CD4-positive, alpha-beta T cell (primary cell): Measurements from ENCODE around the gene PRDX1. TPM values are rescaled to one million over a fixed set of nuclear protein-coding genes. Genes with fewer than 3 reads are reported as not detected.

Experiments used
- ATAC-seq: fragments of 200-7000 bp; cut with Tn5 transposase; one replicate; pipeline ENCODE4 v1.10.0; 2022; ENCODE audit warnings: mild to moderate bottlenecking; ENCODE audit not compliant: poor library complexity
- CTCF ChIA-PET: fragments of 350-600 bp; sonication (Branson Sonifier 250); formaldehyde crosslinking; loops from one replicate; lab custom pipeline; 2021; ENCODE audit warnings: antibody characterized with exemption, inconsistent platforms; lab: Charles Lee
- POLR2A ChIA-PET: fragments of 350-600 bp; sonication (Branson Sonifier 250); formaldehyde crosslinking; loops from one replicate; lab custom pipeline; 2021; ENCODE audit warnings: antibody characterized with exemption, inconsistent platforms; lab: Charles Lee
- DNase-seq, 14 experiments: peaks; one replicate each; pipeline ENCODE4 v3.0.0-alpha.2; 2013 to 2020; ENCODE audit warnings: mixed read lengths in 2 of 14
- H3K27ac ChIP-seq, 2 donors: one replicate each; pipeline versions ENCODE4 v1.5.1 to v1.7.0; 2013; ENCODE audit warnings: low read length in 2 of 2, low read depth in 1 of 2, mild to moderate bottlenecking in 1 of 2
- H3K27me3 ChIP-seq, 2 experiments: 1 replicate in 1 of 2; 2 replicates in 1 of 2; pipeline versions ENCODE4 v1.6.1 to v1.7.0; 2013; ENCODE audit warnings: low read length in 2 of 2, control low read depth in 1 of 2, mild to moderate bottlenecking in 1 of 2, moderate library complexity in 1 of 2; ENCODE audit not compliant: insufficient read depth in 2 of 2, control insufficient read depth in 1 of 2
- H3K36me3 ChIP-seq: one replicate; pipeline ENCODE4 v1.6.1; 2013; ENCODE audit warnings: low read length, control low read depth; ENCODE audit not compliant: insufficient read depth
- H3K4me1 ChIP-seq: one replicate; pipeline ENCODE4 v1.6.1; 2013; ENCODE audit warnings: low read length, control low read depth; ENCODE audit not compliant: insufficient read depth
- H3K4me3 ChIP-seq: one replicate; pipeline ENCODE4 v1.5.1; 2013; ENCODE audit warnings: mild to moderate bottlenecking, low read length, moderate library complexity
- H3K9me3 ChIP-seq, 2 experiments: 1 replicate in 1 of 2; 2 replicates in 1 of 2; pipeline versions ENCODE4 v1.6.1 to v1.7.0; 2013; ENCODE audit warnings: low read length in 2 of 2, mild to moderate bottlenecking in 2 of 2, control low read depth in 1 of 2, moderate library complexity in 1 of 2; ENCODE audit not compliant: control insufficient read depth in 1 of 2, insufficient read depth in 1 of 2
- H3K27ac Mint-ChIP-seq: one replicate; pipeline ENCODE4 v1.8.0; 2020; ENCODE audit warnings: mixed read lengths
- H3K27me3 Mint-ChIP-seq: one replicate; pipeline ENCODE4 v1.8.0; 2021; ENCODE audit warnings: mixed read lengths
- H3K36me3 Mint-ChIP-seq: one replicate; pipeline ENCODE4 v1.8.0; 2021; ENCODE audit warnings: low read depth, mixed read lengths
- H3K4me1 Mint-ChIP-seq: one replicate; pipeline ENCODE4 v1.8.0; 2021; ENCODE audit warnings: low read depth, mixed read lengths
- H3K4me3 Mint-ChIP-seq: one replicate; pipeline ENCODE4 v1.8.0; 2020; ENCODE audit warnings: mild to moderate bottlenecking, mixed read lengths
- H3K9me3 Mint-ChIP-seq: one replicate; pipeline ENCODE4 v1.8.0; 2020; ENCODE audit warnings: mixed read lengths
- CTCF ChIP-seq: fragments of 200-600 bp; IDR thresholded peaks from one replicate; pipeline ENCODE4 v1.8.0; 2022; ENCODE audit warnings: antibody characterized with exemption, mild to moderate bottlenecking
- intact Hi-C, 2 experiments: fragments of 100-400 bp; cut with DNase I in 1 of 2; cut with micrococcal nuclease in 1 of 2; formaldehyde crosslinking; loops; one replicate each; pipeline versions ENCODE4 v1.15.1 to v1.9.0; 2023 to 2025; cut with DNase I, micrococcal nuclease
- total RNA-seq, 174 experiments: library from RNA in 2 of 174; stranded (reverse) in 2 of 174; gene quantifications; one replicate each; pipeline ENCODE4 v1.2.3 and lab custom pipeline; 2021 to 2026

The PRDX1 gene
- total RNA-seq, 2 experiments from 2014 or later: 18.1 to 24.1 TPM

DNA sequence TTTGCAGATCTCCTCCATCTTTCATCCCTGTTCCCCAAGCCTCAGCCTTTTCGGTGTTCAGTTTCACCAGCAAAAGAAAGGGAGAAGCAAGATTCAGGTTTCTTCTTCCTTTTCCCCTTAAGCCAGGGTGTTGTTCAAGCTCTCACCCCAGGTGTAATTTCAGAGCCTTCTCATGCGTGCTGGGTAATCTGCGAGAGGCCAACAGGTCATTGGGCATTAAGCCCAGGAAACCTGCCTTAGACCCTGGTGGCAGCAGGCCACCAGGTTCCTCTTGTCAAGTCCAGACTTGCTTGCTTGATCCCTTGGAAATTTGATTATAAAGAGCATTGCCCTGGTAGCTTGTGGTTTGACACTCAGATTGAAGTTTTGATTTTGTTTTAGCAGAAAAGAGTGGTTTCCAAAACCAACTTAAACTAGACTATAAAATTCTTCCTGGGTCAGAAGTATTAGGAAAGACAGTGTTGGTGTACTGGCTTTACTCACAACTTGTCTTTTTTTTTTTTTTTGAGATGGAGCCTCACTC, 35.8 kb upstream of the PRDX1 start:
- Histone ChIP-seq H3K9me3 (no peaks in the 10 kb centered on the region), H3K4me1 (peaks cover 3% of the 10 kb centered on the region), H3K36me3 (peaks cover 17% of the 10 kb centered on the region), H3K27me3 (no peaks in the 10 kb centered on the region), H3K4me3 (no peak overlapping the region), H3K27ac (no peak overlapping the region)
- POLR2A ChIA-PET: interaction anchor here (1.1 kb wide), 1 partner anchor 26 kb away, joined by 3 read pairs; no protein-coding TSS in a partner anchor
- Mint-ChIP-seq H3K4me3 (no peak overlapping the region), H3K27ac (no peak overlapping the region), H3K27me3 (no peaks in the 10 kb centered on the region), H3K36me3 (peaks cover 39% of the 10 kb centered on the region), H3K9me3 (no peaks in the 10 kb centered on the region), H3K4me1 (peaks cover 3% of the 10 kb centered on the region)
- CTCF ChIA-PET: interaction anchor here (1.0 kb wide), 1 partner anchor 56 kb away, joined by 3 read pairs; no protein-coding TSS in a partner anchor
- TF ChIP-seq CTCF: no peak
- DNase-seq (no peak), ATAC-seq (no peak)
- intact Hi-C loops: no loop called here

DNA sequence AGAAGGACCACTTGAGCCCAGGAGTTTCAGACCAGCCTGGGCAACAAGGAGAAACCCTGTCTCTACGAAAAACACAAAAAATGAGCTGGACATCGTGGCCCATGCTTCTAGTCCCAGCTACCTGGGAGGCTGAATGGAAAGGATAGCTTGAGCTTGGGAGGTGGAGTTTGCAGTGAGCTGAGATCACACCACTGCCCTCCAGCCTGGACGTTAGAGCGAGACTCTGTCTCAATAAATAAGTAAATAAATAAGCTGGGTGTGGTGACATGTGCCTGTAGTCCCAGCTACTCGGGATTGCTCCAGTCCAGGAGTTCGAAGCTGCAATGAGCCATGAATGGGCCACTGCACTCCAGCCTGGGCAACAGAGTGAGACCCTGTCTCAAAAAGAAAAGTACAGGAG, 32.5 kb upstream of the PRDX1 start:
- POLR2A ChIA-PET: interaction anchor here (2.3 kb wide), 1 partner anchor 33 kb away, joined by 8 read pairs; the partner anchor contains the start of gene PRDX1
- DNase-seq (no peak), ATAC-seq (no peak)
- no peaks in the 10 kb centered on the region for H3K27me3 Mint-ChIP-seq
- peaks cover 8% of the 10 kb centered on the region for H3K36me3 ChIP-seq
- CTCF ChIA-PET: interaction anchor here (0.8 kb wide), 1 partner anchor 15 kb away, joined by 3 read pairs; no protein-coding TSS in a partner anchor
- H3K4me3 Mint-ChIP-seq: no peak overlapping the region
- H3K4me3 ChIP-seq: no peak overlapping the region
- no peaks in the 10 kb centered on the region for H3K27me3 ChIP-seq
- peaks cover 27% of the 10 kb centered on the region for H3K4me1 ChIP-seq
- TF ChIP-seq CTCF: no peak
- H3K9me3 ChIP-seq: no peaks in the 10 kb centered on the region
- H3K36me3 Mint-ChIP-seq: peaks cover 29% of the 10 kb centered on the region
- H3K4me1 Mint-ChIP-seq: peaks cover 26% of the 10 kb centered on the region
- H3K9me3 Mint-ChIP-seq: no peaks in the 10 kb centered on the region
- intact Hi-C loops: loop anchor here in 1 of 2 experiments (5.0 kb wide), 1 partner anchor 252 kb away; no protein-coding TSS in a partner anchor
- no peak overlapping the region for H3K27ac Mint-ChIP-seq
- no peak overlapping the region for H3K27ac ChIP-seq

DNA sequence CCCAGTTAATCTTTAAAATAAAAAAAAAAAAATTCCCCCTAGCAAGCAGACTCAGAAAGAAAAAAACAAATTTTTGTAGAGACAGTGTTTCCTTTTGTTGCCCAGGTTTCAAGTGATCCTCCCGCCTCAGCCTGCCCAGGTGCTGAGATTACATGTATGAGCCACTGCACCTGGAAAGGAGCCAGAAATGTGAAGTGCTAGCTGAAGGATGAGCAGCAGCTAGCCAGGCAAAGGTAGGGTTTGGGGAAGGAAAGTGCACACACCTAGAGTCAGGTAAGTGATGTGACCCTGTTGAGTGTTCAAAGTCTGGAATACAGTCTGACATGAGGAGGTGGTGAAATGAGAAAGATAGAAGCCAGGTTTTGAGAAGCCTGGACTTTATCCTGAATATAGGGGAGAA, 30.6 kb upstream of the PRDX1 start:
- Mint-ChIP-seq H3K4me1 (peaks cover 26% of the 10 kb centered on the region), H3K4me3 (peak overlapping the region; percentile 70), H3K36me3 (peaks cover 21% of the 10 kb centered on the region), H3K27ac (no peak overlapping the region), H3K27me3 (no peaks in the 10 kb centered on the region), H3K9me3 (no peaks in the 10 kb centered on the region)
- POLR2A ChIA-PET: interaction anchor here (2.3 kb wide), 1 partner anchor 31 kb away, joined by 46 read pairs; the partner anchor contains the start of gene PRDX1
- peaks cover 8% of the 10 kb centered on the region for H3K36me3 ChIP-seq
- intact Hi-C loops: loop anchor here in 1 of 2 experiments (5.0 kb wide), 1 partner anchor 250 kb away; no protein-coding TSS in a partner anchor
- no peak for DNase-seq
- H3K4me1 ChIP-seq: peaks cover 27% of the 10 kb centered on the region
- CTCF ChIA-PET: interaction anchor here (2.4 kb wide), 1 partner anchor 40 kb away, joined by 20 read pairs; no protein-coding TSS in a partner anchor
- no peaks in the 10 kb centered on the region for H3K9me3 ChIP-seq
- no peak overlapping the region for H3K4me3 ChIP-seq
- ATAC-seq: no peak
- TF ChIP-seq CTCF: no peak
- no peak overlapping the region for H3K27ac ChIP-seq
- H3K27me3 ChIP-seq: no peaks in the 10 kb centered on the region
